ENCODE measurements around the gene TEPSIN.

The TEPSIN gene

GRCh38 chr17:81246343-81246670 lies 7.5 kb upstream of the TEPSIN start:
- no peak for TF ChIP-seq REST (IDR thresholded peaks at IDR 0.05; ENCODE audit: low read depth)
- TF ChIP-seq CREB1 (IDR thresholded peaks at IDR 0.05; ENCODE audit: low read depth), result no peak
- TF ChIP-seq TAF1 (IDR thresholded peaks at IDR 0.05; ENCODE audit: low read depth), result no peak

- TF ChIP-seq YY1 (IDR thresholded peaks at IDR 0.05; ENCODE audit: low read depth) (no peak), ZBTB7A (IDR thresholded peaks at IDR 0.05; ENCODE audit: low read depth) (no peak), RAD21 (IDR thresholded peaks at IDR 0.05; ENCODE audit: low read depth) (no peak), REST (IDR thresholded peaks at IDR 0.05; ENCODE audit: low read depth) (no peak), CREB1 (IDR thresholded peaks at IDR 0.05; ENCODE audit: low read depth) (no peak), USF1 (IDR thresholded peaks at IDR 0.05) (no peak), EP300 (IDR thresholded peaks at IDR 0.05; ENCODE audit: borderline replicate concordance) (no peak), TCF12 (IDR thresholded peaks at IDR 0.05; ENCODE audit: low read depth) (no peak), MAX (IDR thresholded peaks at IDR 0.05) (no peak), CEBPB (IDR thresholded peaks at IDR 0.05) (no peak)
These were observed 6.9 kb upstream of the TEPSIN start for GRCh38 chr17:81245665-81246342.

GRCh38 chr17:81245024-81245664 lies 6.3 kb upstream of the TEPSIN start:
- TF ChIP-seq EP300 (IDR thresholded peaks at IDR 0.05; ENCODE audit: borderline replicate concordance) (no peak; the same call in 1 of the 2 replicates), RAD21 (IDR thresholded peaks at IDR 0.05; ENCODE audit: low read depth) (no peak), YY1 (IDR thresholded peaks at IDR 0.05; ENCODE audit: low read depth) (no peak), REST (IDR thresholded peaks at IDR 0.05; ENCODE audit: low read depth) (no peak), CREB1 (IDR thresholded peaks at IDR 0.05; ENCODE audit: low read depth) (no peak), MAX (IDR thresholded peaks at IDR 0.05) (no peak), FOXM1 (IDR thresholded peaks at IDR 0.05; ENCODE audit: borderline replicate concordance, low read depth) (no peak), TCF12 (IDR thresholded peaks at IDR 0.05; ENCODE audit: low read depth) (no peak), ZBTB7A (IDR thresholded peaks at IDR 0.05; ENCODE audit: low read depth) (no peak), USF1 (IDR thresholded peaks at IDR 0.05) (no peak), EGR1 (IDR thresholded peaks at IDR 0.05) (no peak), TAF1 (IDR thresholded peaks at IDR 0.05; ENCODE audit: low read depth) (no peak), NFIC (IDR thresholded peaks at IDR 0.05) (no peak), TEAD4 (IDR thresholded peaks at IDR 0.05) (no peak), CEBPB (IDR thresholded peaks at IDR 0.05) (no peak)

GRCh38 chr17:81244358-81245023 lies 5.6 kb upstream of the TEPSIN start:
- TF ChIP-seq CEBPB (IDR thresholded peaks at IDR 0.05) (no peak), USF1 (IDR thresholded peaks at IDR 0.05) (0 out of 2 replicates have a peak, but pooled peaks have one; percentile 4), TCF12 (IDR thresholded peaks at IDR 0.05; ENCODE audit: low read depth) (no peak), FOXM1 (IDR thresholded peaks at IDR 0.05; ENCODE audit: borderline replicate concordance, low read depth) (no peak), CREB1 (IDR thresholded peaks at IDR 0.05; ENCODE audit: low read depth) (no peak), RAD21 (IDR thresholded peaks at IDR 0.05; ENCODE audit: low read depth) (no peak), EGR1 (IDR thresholded peaks at IDR 0.05) (no peak)

Data from Ishikawa (cell line).